OCI-LY7 (cell line): ENCODE measurements around the gene TMEM154. TPM values are rescaled to one million over a fixed set of nuclear protein-coding genes. Genes with fewer than 3 reads are reported as not detected.
A peak's percentile ranks its signal among the peaks of the same experiment; 100 is the strongest.

Source experiments
- BruUV-seq: library from RNA; stranded (reverse); fragments of 400-500 nt; replicated peaks from 2 replicates; lab custom pipeline; 2021; lab: Mats Ljungman, UMichigan
- CTCF ChIA-PET: fragments of 300-600 bp; sonication (Branson Sonifier 250); formaldehyde crosslinking; loops from one replicate; lab custom pipeline; 2022; ENCODE audit warnings: antibody characterized with exemption; ENCODE audit not compliant: unreplicated experiment; lab: Charles Lee
- POLR2A ChIA-PET: fragments of 300-600 bp; sonication (Branson Sonifier 250); formaldehyde crosslinking; loops from one replicate; lab custom pipeline; 2022; ENCODE audit warnings: antibody characterized with exemption; lab: Charles Lee
- DNase-seq: peaks from one replicate; pipeline ENCODE4 v3.0.0-alpha.2; 2015; ENCODE audit warnings: low spot score
- H2AFZ ChIP-seq: fragments of 200-600 bp; sonication (generic), shearing (Covaris generic); 2 replicates; pipeline ENCODE4 v1.6.1; 2014; ENCODE audit warnings: mild to moderate bottlenecking, antibody characterized with exemption, low read length, moderate library complexity
- H3K27ac ChIP-seq: fragments of 200-600 bp; sonication (generic); 2 replicates; pipeline ENCODE4 v1.5.1; 2014; ENCODE audit warnings: mixed run types, low read depth, mild to moderate bottlenecking, moderate library complexity, low read length, inconsistent platforms; ENCODE audit not compliant: poor library complexity, severe bottlenecking
- H3K36me3 ChIP-seq: fragments of 200-600 bp; sonication (generic); 2 replicates; pipeline ENCODE4 v1.6.1; 2014; ENCODE audit warnings: mild to moderate bottlenecking, antibody characterized with exemption, low read length, moderate library complexity, mixed read lengths; ENCODE audit not compliant: insufficient read depth
- H3K4me1 ChIP-seq: fragments of 200-600 bp; sonication (generic); 2 replicates; pipeline ENCODE4 v1.5.1; 2014; ENCODE audit warnings: mild to moderate bottlenecking, low read length; ENCODE audit not compliant: insufficient read depth, poor library complexity, severe bottlenecking
- H3K4me2 ChIP-seq: fragments of 200-600 bp; sonication (generic); 2 replicates; pipeline ENCODE4 v1.6.1; 2014; ENCODE audit warnings: mild to moderate bottlenecking, low read length
- H3K4me3 ChIP-seq: fragments of 200-600 bp; sonication (generic); 2 replicates; pipeline ENCODE4 v1.5.1; 2014; ENCODE audit warnings: mild to moderate bottlenecking, low read depth, low read length; ENCODE audit not compliant: poor library complexity, severe bottlenecking
- H3K79me2 ChIP-seq: fragments of 200-600 bp; sonication (generic); 2 replicates; pipeline ENCODE4 v1.6.1; 2016; ENCODE audit warnings: low read depth, mild to moderate bottlenecking, low read length, moderate library complexity, mixed read lengths; ENCODE audit not compliant: insufficient read depth
- H3K9me2 ChIP-seq: fragments of 200-600 bp; sonication (generic); 2 replicates; pipeline ENCODE4 v1.6.1; 2016; ENCODE audit warnings: mild to moderate bottlenecking, low read length, mixed read lengths; ENCODE audit not compliant: insufficient read depth
- H3K9me3 ChIP-seq: fragments of 200-600 bp; sonication (generic); 2 replicates; pipeline ENCODE4 v1.6.1; 2014; ENCODE audit warnings: mild to moderate bottlenecking, mixed run types, low read length, mixed read lengths
- H4K20me1 ChIP-seq: fragments of 200-600 bp; sonication (generic); 2 replicates; pipeline ENCODE4 v1.6.1; 2014; ENCODE audit warnings: mild to moderate bottlenecking, antibody characterized with exemption, low read length, moderate library complexity, mixed read lengths; ENCODE audit not compliant: insufficient read depth
- EZH2phosphoT487 ChIP-seq: fragments of 200-600 bp; sonication (generic); IDR thresholded peaks from 2 replicates; pipeline ENCODE4 v1.6.1; 2018; ENCODE audit warnings: low read depth, borderline replicate concordance, mild to moderate bottlenecking, mixed run types, antibody characterized with exemption, low read length, moderate library complexity, mixed read lengths
- intact Hi-C: fragments of 100-400 bp; cut with micrococcal nuclease; formaldehyde crosslinking; loops from one replicate; pipeline ENCODE4 v1.10.0; 2022; ENCODE audit not compliant: unreplicated experiment
- total RNA-seq, 2 experiments: library from RNA; depleted of rRNA in 1 of 2; stranded (reverse); fragments of >200 nt in 1 of 2; shearing (Covaris generic) in 1 of 2; gene quantifications; 2 replicates each; pipeline ENCODE4 v1.2.3, GENCODE V29; 2014 to 2022
- TF ChIP-seq, protein P1 (sequence below): fragments of 200-600 bp; sonication (generic); conservative IDR thresholded peaks from 2 replicates; pipeline ENCODE4 v1.5.1; 2014; ENCODE audit warnings: mild to moderate bottlenecking, antibody characterized with exemption, low read length, moderate library complexity, mixed read lengths

The TMEM154 gene
- total RNA-seq, 2 experiments from 2014 or later: 17.6 to 59.6 TPM

DNA sequence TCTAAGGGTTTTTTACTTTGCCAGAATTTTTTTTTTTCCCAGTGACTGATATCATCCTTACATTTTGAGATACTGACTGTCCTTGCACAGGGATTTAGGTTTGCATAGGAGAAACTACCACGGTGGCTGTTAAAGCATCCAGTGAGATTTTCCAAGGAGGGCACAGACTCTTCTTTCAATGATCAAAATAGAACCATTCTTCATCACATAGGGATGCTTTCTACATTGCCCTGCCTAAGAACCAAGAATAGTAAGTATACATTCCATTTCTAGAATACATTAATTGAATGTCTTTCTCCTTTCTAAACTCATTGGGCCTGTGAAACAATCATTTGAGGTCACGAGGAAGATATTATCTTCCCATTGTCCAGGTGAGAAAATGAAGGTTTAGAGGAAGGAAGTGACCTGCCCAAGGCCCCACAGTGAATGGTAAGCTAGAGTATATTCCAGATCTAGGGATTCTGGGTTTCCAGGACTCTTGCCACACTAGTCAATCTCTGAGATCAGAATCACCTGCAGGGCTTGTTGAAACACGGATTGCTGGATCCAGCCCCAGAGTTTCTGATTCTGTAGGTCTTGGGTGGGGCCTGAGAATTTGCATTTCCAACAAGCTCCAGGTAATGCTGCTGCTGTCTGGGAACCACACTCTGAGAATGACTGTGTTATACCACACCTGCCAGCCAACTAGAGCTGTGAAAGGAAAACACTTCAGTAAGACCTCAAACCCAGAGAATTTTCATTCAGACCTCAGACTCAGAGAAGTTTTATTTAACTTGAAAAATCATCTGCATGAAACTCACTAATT, 17.7 kb upstream of the TMEM154 start:
- BruUV-seq: no TSS peak
- Histone ChIP-seq H3K79me2 (no peaks in the 10 kb centered on the region), H4K20me1 (no peaks in the 10 kb centered on the region), H3K4me1 (no peaks in the 10 kb centered on the region), H3K4me3 (no peak overlapping the region), H2AFZ (peak overlapping the region; percentile 20; the same call in 1 of the 2 replicates), H3K4me2 (no peak overlapping the region), H3K27ac (no peak overlapping the region), H3K9me2 (no peaks in the 10 kb centered on the region), H3K36me3 (no peaks in the 10 kb centered on the region), H3K9me3 (no peaks in the 10 kb centered on the region)
- intact Hi-C loops: no loop called here
- TF ChIP-seq, protein P1, sequence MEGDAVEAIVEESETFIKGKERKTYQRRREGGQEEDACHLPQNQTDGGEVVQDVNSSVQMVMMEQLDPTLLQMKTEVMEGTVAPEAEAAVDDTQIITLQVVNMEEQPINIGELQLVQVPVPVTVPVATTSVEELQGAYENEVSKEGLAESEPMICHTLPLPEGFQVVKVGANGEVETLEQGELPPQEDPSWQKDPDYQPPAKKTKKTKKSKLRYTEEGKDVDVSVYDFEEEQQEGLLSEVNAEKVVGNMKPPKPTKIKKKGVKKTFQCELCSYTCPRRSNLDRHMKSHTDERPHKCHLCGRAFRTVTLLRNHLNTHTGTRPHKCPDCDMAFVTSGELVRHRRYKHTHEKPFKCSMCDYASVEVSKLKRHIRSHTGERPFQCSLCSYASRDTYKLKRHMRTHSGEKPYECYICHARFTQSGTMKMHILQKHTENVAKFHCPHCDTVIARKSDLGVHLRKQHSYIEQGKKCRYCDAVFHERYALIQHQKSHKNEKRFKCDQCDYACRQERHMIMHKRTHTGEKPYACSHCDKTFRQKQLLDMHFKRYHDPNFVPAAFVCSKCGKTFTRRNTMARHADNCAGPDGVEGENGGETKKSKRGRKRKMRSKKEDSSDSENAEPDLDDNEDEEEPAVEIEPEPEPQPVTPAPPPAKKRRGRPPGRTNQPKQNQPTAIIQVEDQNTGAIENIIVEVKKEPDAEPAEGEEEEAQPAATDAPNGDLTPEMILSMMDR: no peak
- no peak for TF ChIP-seq EZH2phosphoT487
- no peak for DNase-seq
- POLR2A ChIA-PET: interaction anchor here (1.2 kb wide), 1 partner anchor 16 kb away, joined by 3 read pairs; no protein-coding TSS in a partner anchor
- CTCF ChIA-PET: no interaction called here

DNA sequence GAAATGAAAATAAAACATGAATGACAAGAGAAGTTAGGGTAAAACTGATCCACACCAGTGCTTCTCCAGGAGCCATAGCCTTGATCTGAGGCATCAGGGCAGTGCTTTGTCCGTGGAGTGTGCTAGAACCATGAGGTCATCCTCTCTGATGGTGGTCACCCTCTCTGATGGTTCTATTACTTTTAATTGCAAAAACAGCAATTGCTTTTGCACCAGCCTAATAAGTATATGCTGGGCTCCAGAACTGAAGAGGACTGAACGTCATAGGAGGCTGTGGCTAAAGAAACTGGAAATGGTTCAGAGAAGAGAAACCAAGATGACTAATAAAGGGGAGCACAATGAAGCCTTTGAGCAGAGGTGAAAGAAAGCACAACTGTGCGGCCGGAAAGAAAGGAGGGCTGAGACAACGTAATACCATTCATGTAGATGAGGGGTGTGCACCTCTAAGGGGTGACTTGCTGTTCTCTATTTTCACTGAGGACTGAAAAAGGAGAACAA, 17.0 kb upstream of the TMEM154 start:
- Histone ChIP-seq H3K9me2 (no peaks in the 10 kb centered on the region), H3K4me2 (no peak overlapping the region), H3K4me3 (no peak overlapping the region), H4K20me1 (no peaks in the 10 kb centered on the region), H3K36me3 (no peaks in the 10 kb centered on the region), H3K27ac (no peak overlapping the region), H3K79me2 (no peaks in the 10 kb centered on the region), H2AFZ (0 out of 2 replicates have a peak overlapping the region, but pooled peaks have one; percentile 23), H3K9me3 (no peaks in the 10 kb centered on the region), H3K4me1 (no peaks in the 10 kb centered on the region)
- intact Hi-C loops: no loop called here
- DNase-seq: no peak
- POLR2A ChIA-PET: no interaction called here
- no TSS peak for BruUV-seq
- CTCF ChIA-PET: no interaction called here
- no peak for TF ChIP-seq EZH2phosphoT487
- TF ChIP-seq, protein P1: no peak

DNA sequence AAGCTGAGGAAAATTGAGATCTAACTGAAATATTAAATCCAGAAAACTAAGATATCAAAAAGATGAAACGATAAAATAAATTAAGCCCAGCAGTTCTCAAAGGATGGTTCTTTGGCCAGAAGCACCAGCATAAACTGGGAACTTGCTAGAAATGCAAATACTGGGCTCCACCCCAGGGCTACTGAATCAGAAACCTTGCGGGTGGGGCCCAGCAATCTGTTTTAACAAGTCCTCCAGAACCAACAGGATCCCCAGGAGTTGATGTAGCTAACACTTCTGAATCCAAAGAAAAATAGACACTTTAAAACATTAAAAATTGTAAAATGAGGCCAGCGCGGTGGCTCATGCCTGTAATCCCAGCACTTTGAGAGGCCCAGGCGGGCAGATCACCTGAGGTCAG, 14.1 kb upstream of the TMEM154 start:
- H3K4me2 ChIP-seq: no peak overlapping the region
- no peak for DNase-seq
- no peak overlapping the region for H3K4me3 ChIP-seq
- peaks cover 11% of the 10 kb centered on the region for H3K4me1 ChIP-seq
- no peaks in the 10 kb centered on the region for H3K36me3 ChIP-seq
- ChIA-PET CTCF (no interaction called here), POLR2A (interaction anchor here (0.6 kb wide), 1 partner anchor 135 kb away, joined by 3 read pairs; no protein-coding TSS in a partner anchor)
- intact Hi-C loops: no loop called here
- no peak overlapping the region for H2AFZ ChIP-seq
- no peaks in the 10 kb centered on the region for H4K20me1 ChIP-seq
- H3K79me2 ChIP-seq: no peaks in the 10 kb centered on the region
- H3K9me3 ChIP-seq: no peaks in the 10 kb centered on the region
- TF ChIP-seq EZH2phosphoT487: no peak
- H3K9me2 ChIP-seq: no peaks in the 10 kb centered on the region
- no TSS peak for BruUV-seq
- no peak overlapping the region for H3K27ac ChIP-seq
